ENCODE measurements around the gene TKTL1. TPM values are rescaled to one million over a fixed set of nuclear protein-coding genes. Genes with fewer than 3 reads are reported as not detected.

The TKTL1 gene
- total and polyA plus RNA-seq, 2 of the 8 experiments (the other 6 are each of a cell fraction or from before 2014, with no cell fraction given), result 0.05 TPM; not detected in 1

DNA sequence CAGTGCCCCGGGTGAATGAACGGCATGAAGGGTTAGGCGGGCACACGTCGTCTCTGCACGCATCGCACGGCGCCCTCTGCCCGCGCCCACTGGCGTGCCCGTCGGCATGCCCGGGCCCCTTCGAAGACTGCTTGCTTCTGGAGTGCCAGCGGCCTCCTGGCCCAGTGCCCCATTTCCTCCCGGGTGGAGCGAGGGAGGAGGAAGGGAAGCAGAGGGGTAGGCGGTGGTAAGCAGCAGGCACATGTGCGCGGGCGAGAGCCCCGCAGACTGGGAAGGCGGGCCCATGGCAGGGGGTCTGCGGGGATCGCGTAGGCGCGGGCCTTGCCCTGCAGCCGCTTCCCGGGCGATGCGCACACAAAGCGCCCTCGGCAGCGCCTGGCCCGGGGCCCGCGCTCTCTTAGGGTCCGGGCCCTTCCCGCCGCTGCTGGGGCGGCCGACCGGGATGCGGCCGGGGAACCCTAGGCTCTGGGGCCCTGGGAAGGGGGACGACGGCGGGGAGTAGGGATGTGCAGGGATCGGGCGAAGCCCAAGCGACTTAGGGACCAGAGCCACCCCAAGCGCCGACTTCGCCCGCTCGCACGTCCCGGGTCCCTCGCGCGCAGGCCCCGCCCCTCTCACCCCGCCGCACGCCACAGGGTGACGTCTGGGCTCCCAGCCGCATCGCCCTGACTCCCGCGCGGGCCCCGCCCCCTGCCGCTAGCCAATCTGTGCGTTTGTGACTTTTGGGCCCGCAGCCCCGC is 82.6 kb downstream of the TKTL1 start:
- ChIA-PET POLR2A (ENCODE audit: partially characterized antibody) (interaction anchor here (0.6 to 6.5 kb wide), 8 partner anchors 9 to 30 kb away, joined by 3 to 107 read pairs (median 10); partner anchors contain the start of genes DNASE1L1 and RPL10), CTCF (ENCODE audit: partially characterized antibody) (no interaction called here)
- DNase-seq (ENCODE audit: low read depth in 1 of 2, low spot score in 2 of 2) (no peak), FAIRE-seq (no peak)
- Histone ChIP-seq H3K9me3 (ENCODE audit: insufficient read depth in 2 of 2, low read depth in 1 of 2, low read length in 1 of 2) (no peaks in the 10 kb centered on the region), H3K4me2 (ENCODE audit: insufficient read depth in 1 of 2, low read depth in 2 of 2, low read length in 2 of 2) (peak overlapping the region; percentile 66 to 76), H3K4ac (replicated peaks; ENCODE audit: insufficient read length, low read depth, low read length) (no peak overlapping the region), H2BK15ac (ENCODE audit: low read length) (no peak overlapping the region), H3K4me3 (ENCODE audit: extremely low read depth in 1 of 4, insufficient read depth in 2 of 4, low read depth in 3 of 4, low read length in 4 of 4) (peak overlapping the region; percentile 32 to 61 (median 42)), H3K79me2 (ENCODE audit: control insufficient read depth in 1 of 2, insufficient read depth in 2 of 2, low read length in 2 of 2) (peaks cover 0 to 13% of the 10 kb centered on the region in 2 experiments; a peak in 2 of 4 replicates), H3K27ac (ENCODE audit: low read depth, low read length) (peak overlapping the region; percentile 81; the same call in 1 of the 2 replicates), H3K4me1 (replicated peaks in 1 of 4; ENCODE audit: control insufficient read depth in 3 of 4, insufficient read depth in 4 of 4, low read length in 3 of 4) (peaks cover 0 to 26% (median 14%) of the 10 kb centered on the region in 4 experiments; a peak in 6 of 7 replicates), H2BK5ac (ENCODE audit: low read depth, low read length) (no peak overlapping the region), H3K56ac (replicated peaks; ENCODE audit: insufficient read length, low read depth, low read length) (peak overlapping the region; percentile 16), H2AFZ (ENCODE audit: low read length) (no peak overlapping the region), H2BK12ac (ENCODE audit: low read depth, low read length) (no peak overlapping the region), H2BK20ac (ENCODE audit: low read length) (no peak overlapping the region), H4K8ac (ENCODE audit: extremely low read depth, insufficient read depth, low read length) (peak overlapping the region; percentile 92), H3K9ac (replicated peaks in 1 of 4; ENCODE audit: extremely low read depth in 1 of 4, low read depth in 3 of 4, low read length in 3 of 4) (peak overlapping the region; percentile 49 to 73 (median 56)), H3K36me3 (ENCODE audit: control insufficient read depth in 2 of 4, insufficient read depth in 4 of 4, low read length in 3 of 4) (peaks cover 0 to 26% (median 0%) of the 10 kb centered on the region in 4 experiments; a peak in 2 of 8 replicates), H2AK5ac (ENCODE audit: low read depth, low read length) (no peak overlapping the region), H4K20me1 (replicated peaks in 1 of 2; ENCODE audit: control insufficient read depth in 1 of 2, insufficient read depth in 2 of 2, low read length in 2 of 2) (peaks cover 0 to 2% of the 10 kb centered on the region in 2 experiments), H3K23ac (ENCODE audit: insufficient read length) (no peak overlapping the region), H3K14ac (ENCODE audit: insufficient read length) (no peak overlapping the region), H3K18ac (ENCODE audit: extremely low read depth, low read length) (no peak overlapping the region; the same call in 1 of the 2 replicates), H3K27me3 (replicated peaks in 1 of 4; ENCODE audit: control insufficient read depth in 3 of 4, extremely low read depth in 1 of 4, insufficient read depth in 3 of 4, low read length in 3 of 4) (peaks cover 0 to 3% (median 0%) of the 10 kb centered on the region in 4 experiments; a peak in 2 of 7 replicates), H3K79me1 (ENCODE audit: low read depth, low read length) (no peaks in the 10 kb centered on the region), H2BK120ac (replicated peaks; ENCODE audit: low read depth, low read length) (no peak overlapping the region), H4K91ac (replicated peaks; ENCODE audit: insufficient read length, low read length) (no peak overlapping the region), H4K5ac (ENCODE audit: insufficient read length, low read depth, low read length) (peak overlapping the region; percentile 24), H3K23me2 (ENCODE audit: low read depth, low read length) (peaks cover 4% of the 10 kb centered on the region; the same call in 1 of the 2 replicates)
- peak in 1 of 2 experiments; percentile 61; a peak in 1 of 3 replicates for TF ChIP-seq POLR2A (IDR thresholded peaks at IDR 0.05; ENCODE audit: control extremely low read depth in 1 of 2, low read depth in 2 of 2, low read length in 2 of 2)
- TF ChIP-seq KDM4A (IDR thresholded peaks at IDR 0.05; ENCODE audit: low read depth, low read length, severe bottlenecking), result no peak
- TF ChIP-seq, protein P1, sequence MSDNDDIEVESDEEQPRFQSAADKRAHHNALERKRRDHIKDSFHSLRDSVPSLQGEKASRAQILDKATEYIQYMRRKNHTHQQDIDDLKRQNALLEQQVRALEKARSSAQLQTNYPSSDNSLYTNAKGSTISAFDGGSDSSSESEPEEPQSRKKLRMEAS (IDR thresholded peaks at IDR 0.05), result 0 out of 2 replicates have a peak, but pooled peaks have one; percentile 29
- TF ChIP-seq POLR2AphosphoS5 (IDR thresholded peaks at IDR 0.05; ENCODE audit: low read depth, low read length), result peak; percentile 44; the same call in 1 of the 2 replicates
- TF ChIP-seq TAF1 (IDR thresholded peaks at IDR 0.05; ENCODE audit: low read depth, low read length), result peak; percentile 65; the same call in 1 of the 2 replicates
- TF ChIP-seq RAD21 (IDR thresholded peaks at IDR 0.05 in 1 of 2, conservative IDR thresholded peaks at IDR 0.05 in 1 of 2; ENCODE audit: low read depth in 2 of 2, low read length in 2 of 2), result no peak
- TF ChIP-seq, protein P2, sequence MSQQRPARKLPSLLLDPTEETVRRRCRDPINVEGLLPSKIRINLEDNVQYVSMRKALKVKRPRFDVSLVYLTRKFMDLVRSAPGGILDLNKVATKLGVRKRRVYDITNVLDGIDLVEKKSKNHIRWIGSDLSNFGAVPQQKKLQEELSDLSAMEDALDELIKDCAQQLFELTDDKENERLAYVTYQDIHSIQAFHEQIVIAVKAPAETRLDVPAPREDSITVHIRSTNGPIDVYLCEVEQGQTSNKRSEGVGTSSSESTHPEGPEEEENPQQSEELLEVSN (IDR thresholded peaks at IDR 0.05), result peak; percentile 57
- 5% methylated on average over 28 of the region's 79 CpGs; no CpG with 5 or more reads in 1 of the 2 experiments for WGBS, 2 experiments (ENCODE audit: extremely low coverage in 1 of 2, insufficient coverage in 1 of 2, insufficient read length in 1 of 2, insufficient replicate concordance in 2 of 2, low coverage in 1 of 2, low lambda C conversion rate in 2 of 2, missing lambda C conversion rate in 1 of 2)
